Activated CD4-positive, alpha-beta T cell treated with anti-CD3 and anti-CD28 coated beads, Interleukin-2, amount 10 ng/mL, durations not matched to agents 24 days and 14 days (primary cell): ENCODE measurements around the gene NLRP3. TPM values are rescaled to one million over a fixed set of nuclear protein-coding genes. Genes with fewer than 3 reads are reported as not detected.
"Not testable (repeated sequence)": the region's sequence is repeated elsewhere in the genome, so short reads cannot be mapped to it uniquely, and the experiment has no call there.

Source experiments
- DNase-seq: peaks from one replicate; pipeline ENCODE4 v3.0.0; 2022
- H3K27ac Mint-ChIP-seq: one replicate; pipeline ENCODE4 v1.8.0; 2022; ENCODE audit warnings: mild to moderate bottlenecking, mixed read lengths
- H3K27me3 Mint-ChIP-seq: one replicate; pipeline ENCODE4 v1.8.0; 2022; ENCODE audit warnings: mixed read lengths
- H3K36me3 Mint-ChIP-seq: one replicate; pipeline ENCODE4 v1.8.0; 2022; ENCODE audit warnings: low read depth, mild to moderate bottlenecking, mixed read lengths
- H3K4me1 Mint-ChIP-seq: one replicate; pipeline ENCODE4 v1.8.0; 2021; ENCODE audit warnings: mixed read lengths
- H3K4me3 Mint-ChIP-seq: one replicate; pipeline ENCODE4 v1.8.0; 2022; ENCODE audit warnings: mild to moderate bottlenecking, moderate library complexity, mixed read lengths
- H3K9me3 Mint-ChIP-seq: one replicate; pipeline ENCODE4 v1.8.0; 2021; ENCODE audit warnings: mixed read lengths
- intact Hi-C: fragments of 100-400 bp; cut with micrococcal nuclease; formaldehyde crosslinking; loops from one replicate; pipeline ENCODE4 v1.15.1; 2023
- total RNA-seq: library from RNA; stranded (reverse); gene quantifications from 2 replicates; pipeline ENCODE4 v1.2.3, GENCODE V29; 2022

Gene NLRP3
- total RNA-seq, 1 donor from 2014 or later = 0.16 TPM

DNA sequence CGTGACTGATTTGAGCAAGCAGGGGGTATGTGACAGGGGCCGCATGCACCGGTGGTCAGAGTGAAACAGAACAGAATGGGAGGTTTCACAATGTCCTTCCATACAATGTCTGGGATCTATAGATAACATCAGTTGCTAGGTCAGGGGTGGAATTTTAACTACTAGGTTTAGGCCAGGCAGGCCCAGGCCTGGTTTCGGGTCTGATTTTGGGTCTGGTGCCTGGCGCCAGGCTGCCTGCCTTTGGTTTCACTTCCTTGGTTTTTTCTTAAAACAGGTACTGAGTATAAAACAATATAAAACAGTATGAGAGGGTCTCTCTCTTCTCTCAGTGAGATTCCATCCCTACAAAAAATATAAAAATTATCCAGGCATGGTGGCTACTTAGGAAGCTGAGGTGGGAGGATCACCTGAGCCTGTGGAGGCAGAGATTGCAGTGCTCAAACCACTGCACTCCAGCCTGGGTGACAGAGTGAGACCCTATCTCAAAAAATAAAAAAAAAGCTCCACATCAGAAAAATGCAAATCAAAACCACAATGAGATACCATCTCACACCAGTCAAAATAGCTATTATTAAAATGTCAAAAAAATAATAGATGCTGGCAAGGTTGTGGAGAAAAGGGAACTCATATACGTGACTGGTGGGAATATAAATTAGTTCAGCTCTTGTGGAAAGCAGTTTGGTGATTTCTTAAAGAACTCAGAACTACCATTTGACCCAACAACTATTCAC, 60.5 kb downstream of the NLRP3 start:
- H3K9me3 Mint-ChIP-seq, H3K4me3 Mint-ChIP-seq, H3K4me1 Mint-ChIP-seq, intact Hi-C loops, H3K36me3 Mint-ChIP-seq, H3K27me3 Mint-ChIP-seq, H3K27ac Mint-ChIP-seq, DNase-seq: not testable (repeated sequence)

GRCh38 chr1:247482747-247483146, 66.8 kb downstream of the NLRP3 start:
- H3K27ac Mint-ChIP-seq = no peak overlapping the region
- DNase-seq = no peak
- H3K4me1 Mint-ChIP-seq = no peaks in the 10 kb centered on the region
- intact Hi-C loops = no loop called here
- H3K27me3 Mint-ChIP-seq = peaks cover 6% of the 10 kb centered on the region
- H3K4me3 Mint-ChIP-seq = no peak overlapping the region
- H3K36me3 Mint-ChIP-seq = no peaks in the 10 kb centered on the region
- no peaks in the 10 kb centered on the region for H3K9me3 Mint-ChIP-seq

DNA sequence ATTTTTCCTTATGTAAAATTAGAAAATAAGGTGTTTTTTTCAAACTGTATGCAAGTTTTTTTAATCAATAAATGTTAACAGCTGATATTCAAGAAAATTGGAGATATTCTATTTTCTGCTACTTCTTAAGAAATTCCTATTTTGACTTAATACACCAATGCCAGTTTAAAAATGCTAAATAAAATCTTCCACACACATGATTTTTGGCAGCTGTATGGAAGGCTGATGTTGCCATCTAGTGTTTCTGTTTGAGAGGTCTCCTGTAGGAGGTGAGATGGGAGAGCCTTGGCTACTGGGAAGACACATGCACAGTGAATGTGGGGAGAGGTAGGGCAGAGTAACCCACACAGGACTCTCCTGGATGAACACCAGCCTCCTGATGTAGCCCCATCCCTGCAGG, 71.1 kb downstream of the NLRP3 start:
- intact Hi-C loops = loop anchor here (1.0 kb wide), 2 partner anchors 97 to 115 kb away; no protein-coding TSS in a partner anchor
- Mint-ChIP-seq H3K4me3 (no peak overlapping the region), H3K9me3 (no peaks in the 10 kb centered on the region), H3K27me3 (peaks cover 7% of the 10 kb centered on the region), H3K27ac (no peak overlapping the region), H3K4me1 (no peaks in the 10 kb centered on the region), H3K36me3 (no peaks in the 10 kb centered on the region)
- DNase-seq = peak; percentile 78

GRCh38 chr1:247491328-247491727, 75.4 kb downstream of the NLRP3 start:
- intact Hi-C loops = no loop called here
- DNase-seq = no peak
- Mint-ChIP-seq H3K36me3 (no peaks in the 10 kb centered on the region), H3K4me1 (no peaks in the 10 kb centered on the region), H3K9me3 (no peaks in the 10 kb centered on the region), H3K27ac (no peak overlapping the region), H3K4me3 (no peak overlapping the region), H3K27me3 (peaks cover 16% of the 10 kb centered on the region)

DNA sequence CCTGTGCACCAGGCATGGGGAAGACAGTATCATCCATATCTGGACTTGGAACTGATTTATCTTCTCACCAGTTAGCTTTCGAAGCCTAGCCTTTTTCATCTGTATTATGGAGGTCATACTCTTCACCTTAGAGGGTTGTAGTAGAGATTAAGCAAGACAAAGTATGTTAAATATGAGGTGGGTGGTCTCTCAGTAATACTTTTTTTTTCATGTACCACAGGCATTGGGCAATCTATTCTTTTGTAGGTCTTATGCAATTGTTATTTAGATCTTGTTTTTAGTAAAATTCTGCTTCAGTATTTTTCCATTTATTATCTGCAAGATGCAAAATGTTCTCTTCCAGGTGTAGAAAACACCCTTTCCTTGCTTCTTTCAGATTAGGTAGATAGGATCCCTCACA, 77.1 kb downstream of the NLRP3 start:
- Mint-ChIP-seq H3K27ac (no peak overlapping the region), H3K36me3 (no peaks in the 10 kb centered on the region), H3K27me3 (peaks cover 17% of the 10 kb centered on the region), H3K4me3 (no peak overlapping the region), H3K9me3 (no peaks in the 10 kb centered on the region), H3K4me1 (no peaks in the 10 kb centered on the region)
- intact Hi-C loops = no loop called here
- no peak for DNase-seq

DNA sequence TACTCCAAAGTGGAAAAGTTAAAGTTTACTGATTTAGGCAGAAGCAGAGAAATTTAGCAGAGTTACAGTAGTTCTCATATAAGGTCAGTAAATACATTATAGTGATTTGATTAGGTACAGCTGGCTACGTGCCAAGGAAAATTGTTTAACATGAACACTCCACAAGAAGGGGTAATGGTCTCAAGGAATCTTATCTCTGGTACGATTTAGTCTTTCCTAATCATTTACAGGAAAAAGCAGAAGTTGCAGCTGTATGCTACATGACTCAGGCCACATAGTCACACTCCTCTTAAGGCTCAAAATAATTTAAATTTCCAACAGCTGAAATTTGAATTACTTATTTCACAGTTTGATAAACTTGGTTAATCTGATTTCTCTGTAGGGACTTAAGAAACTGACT, 78.8 kb downstream of the NLRP3 start:
- intact Hi-C loops = no loop called here
- Mint-ChIP-seq H3K36me3 (no peaks in the 10 kb centered on the region), H3K4me1 (no peaks in the 10 kb centered on the region), H3K27me3 (peaks cover 19% of the 10 kb centered on the region), H3K27ac (no peak overlapping the region), H3K9me3 (no peaks in the 10 kb centered on the region), H3K4me3 (no peak overlapping the region)
- DNase-seq = no peak

GRCh38 chr1:247496581-247497285, 80.8 kb downstream of the NLRP3 start:
- Mint-ChIP-seq H3K36me3 (no peaks in the 10 kb centered on the region), H3K4me3 (no peak overlapping the region), H3K4me1 (no peaks in the 10 kb centered on the region), H3K9me3 (no peaks in the 10 kb centered on the region), H3K27ac (no peak overlapping the region), H3K27me3 (peaks cover 17% of the 10 kb centered on the region)
- DNase-seq = no peak
- intact Hi-C loops = no loop called here

Other genes starting within 250 kb of the NLRP3 start
- gene ZNF124, start 244.2 kb upstream of the NLRP3 start, total RNA-seq = 14.9 and 18.5 TPM in 2 replicates
- gene VN1R5, start 160.1 kb upstream of the NLRP3 start, total RNA-seq = not detected in 2 replicates
- 14.2 and 15.7 TPM in 2 replicates for gene ZNF496, start 84.3 kb upstream of the NLRP3 start, total RNA-seq
- gene OR2B11, start 41.9 kb downstream of the NLRP3 start, total RNA-seq = not detected in 2 replicates
- gene OR2C3, start 120.3 kb downstream of the NLRP3 start, total RNA-seq = not detected in 2 replicates
- gene GCSAML, start 133.0 kb downstream of the NLRP3 start, total RNA-seq = 0.12 and 0.14 TPM in 2 replicates
- not detected in 2 replicates for gene OR2G2, start 172.2 kb downstream of the NLRP3 start, total RNA-seq
- gene OR2G3, start 189.4 kb downstream of the NLRP3 start, total RNA-seq = not detected in 2 replicates